IMR-90 (cell line): ENCODE results near the gene GRAMD4. TPM values are rescaled to one million over a fixed set of nuclear protein-coding genes. Genes with fewer than 3 reads are reported as not detected.

ENCODE experiments used
- ATAC-seq: fragments of 200-7000 bp; cut with Tn5 transposase; 2 replicates; pipeline ENCODE4 v1.9.1; 2020; ENCODE audit warnings: low read depth, mild to moderate bottlenecking, moderate library complexity
- BruUV-seq: library from RNA; stranded (reverse); fragments of 400-500 nt; replicated peaks from 2 replicates; lab custom pipeline; 2021; lab: Mats Ljungman, UMichigan
- CTCF ChIA-PET: fragments of 300-600 bp; formaldehyde crosslinking; extraction: SDS; loops from one replicate; lab custom pipeline; 2021; ENCODE audit warnings: antibody characterized with exemption; lab: Yijun Ruan, JAX
- POLR2A ChIA-PET: fragments of 300-600 bp; sonication (Branson Sonifier 250); formaldehyde crosslinking; loops from one replicate; lab custom pipeline; 2022; ENCODE audit warnings: antibody characterized with exemption; ENCODE audit not compliant: unreplicated experiment; lab: Charles Lee
- DNase-seq: peaks from one replicate; pipeline ENCODE4 v3.0.0; 2013
- H2AFZ ChIP-seq: replicated peaks from 2 replicates; pipeline ENCODE3; 2013; ENCODE audit warnings: low read length, mild to moderate bottlenecking; ENCODE audit not compliant: poor library complexity
- H2AK5ac ChIP-seq: 2 replicates; pipeline ENCODE4 v1.6.1; 2013; ENCODE audit warnings: low read depth, low read length, inconsistent platforms
- H2AK9ac ChIP-seq: replicated peaks from 2 replicates; pipeline ENCODE3; 2013; ENCODE audit warnings: mild to moderate bottlenecking, low read depth, low read length, moderate library complexity; ENCODE audit not compliant: poor library complexity
- H2BK120ac ChIP-seq: 2 replicates; pipeline ENCODE4 v1.6.1; 2013; ENCODE audit warnings: low read depth, low read length, inconsistent platforms
- H2BK15ac ChIP-seq: 3 replicates; pipeline ENCODE4 v1.6.1; 2013; ENCODE audit warnings: low read depth, low read length, inconsistent platforms
- H2BK20ac ChIP-seq: 2 replicates; pipeline ENCODE4 v1.6.1; 2013; ENCODE audit warnings: low read depth, mild to moderate bottlenecking, inconsistent platforms, low read length, moderate library complexity
- H2BK5ac ChIP-seq: 2 replicates; pipeline ENCODE4 v1.6.1; 2013; ENCODE audit warnings: mild to moderate bottlenecking, low read depth, low read length, inconsistent platforms; ENCODE audit not compliant: poor library complexity, severe bottlenecking
- H3K14ac ChIP-seq: replicated peaks from 2 replicates; pipeline ENCODE4 v1.6.1; 2013; ENCODE audit warnings: low read depth, low read length, inconsistent platforms
- H3K18ac ChIP-seq: 2 replicates; pipeline ENCODE4 v1.6.1; 2013; ENCODE audit warnings: low read depth, low read length, control low read depth
- H3K23ac ChIP-seq: 2 replicates; pipeline ENCODE4 v1.6.1; 2013; ENCODE audit warnings: low read depth, low read length, inconsistent platforms
- H3K27ac ChIP-seq: 2 replicates; pipeline ENCODE4 v1.5.1; 2013; ENCODE audit warnings: mild to moderate bottlenecking, control low read depth, low read length; ENCODE audit not compliant: insufficient read depth
- H3K27me3 ChIP-seq: 2 replicates; pipeline ENCODE4 v1.6.1; 2013; ENCODE audit warnings: low read length; ENCODE audit not compliant: control insufficient read depth, insufficient read depth
- H3K36me3 ChIP-seq: 2 replicates; pipeline ENCODE4 v1.6.1; 2013; ENCODE audit warnings: low read length, mixed read lengths; ENCODE audit not compliant: control insufficient read depth, insufficient read depth
- H3K4ac ChIP-seq: 2 replicates; pipeline ENCODE4 v1.6.1; 2013; ENCODE audit warnings: low read depth, low read length, inconsistent platforms
- H3K4me1 ChIP-seq: 2 replicates; pipeline ENCODE4 v1.6.1; 2013; ENCODE audit warnings: low read length, mixed read lengths; ENCODE audit not compliant: control insufficient read depth, insufficient read depth
- H3K4me2 ChIP-seq: 2 replicates; pipeline ENCODE4 v1.6.1; 2013; ENCODE audit warnings: low read depth, mild to moderate bottlenecking, control low read depth, low read length, moderate library complexity
- H3K4me3 ChIP-seq: 2 replicates; pipeline ENCODE4 v1.5.1; 2013; ENCODE audit warnings: low read depth, mild to moderate bottlenecking, control low read depth, low read length, moderate library complexity; ENCODE audit not compliant: insufficient read depth
- H3K56ac ChIP-seq: 2 replicates; pipeline ENCODE4 v1.6.1; 2013; ENCODE audit warnings: low read length, inconsistent platforms; ENCODE audit not compliant: insufficient read depth; ENCODE audit errors: extremely low read depth
- H3K79me1 ChIP-seq, 2 experiments: 2 replicates each; pipeline ENCODE4 v1.6.1; 2013; ENCODE audit warnings: low read length in 2 of 2, inconsistent platforms in 1 of 2, low read depth in 1 of 2
- H3K9ac ChIP-seq: 2 replicates; pipeline ENCODE4 v1.6.1; 2013; ENCODE audit warnings: low read depth, low read length, control low read depth
- H3K9me1 ChIP-seq: 2 replicates; pipeline ENCODE4 v1.6.1; 2013; ENCODE audit warnings: low read length, inconsistent platforms; ENCODE audit not compliant: insufficient read depth
- H3K9me3 ChIP-seq: 2 replicates; pipeline ENCODE4 v1.6.1; 2013; ENCODE audit warnings: low read length; ENCODE audit not compliant: control insufficient read depth, insufficient read depth
- H4K20me1 ChIP-seq: 2 replicates; pipeline ENCODE4 v1.6.1; 2013; ENCODE audit warnings: low read length, inconsistent platforms; ENCODE audit not compliant: insufficient read depth
- H4K5ac ChIP-seq: 2 replicates; pipeline ENCODE4 v1.6.1; 2013; ENCODE audit warnings: mild to moderate bottlenecking, low read depth, low read length, control low read depth
- H4K8ac ChIP-seq, 2 experiments: 2 replicates each; pipeline ENCODE4 v1.6.1; 2013; ENCODE audit warnings: low read depth in 2 of 2, low read length in 2 of 2, control low read depth in 1 of 2, inconsistent platforms in 1 of 2
- H4K91ac ChIP-seq: 2 replicates; pipeline ENCODE4 v1.6.1; 2013; ENCODE audit warnings: low read depth, low read length, inconsistent platforms; ENCODE audit not compliant: insufficient read depth
- CHD1 ChIP-seq: IDR thresholded peaks from 2 replicates; pipeline ENCODE4 v1.6.1; 2012; ENCODE audit warnings: low read depth, low read length, improper control_type of control experiment
- FOS ChIP-seq: fragments of 150-350 bp; IDR thresholded peaks from 2 replicates; pipeline ENCODE4 v1.6.1; 2016; ENCODE audit warnings: low read depth, low read length
- MAFK ChIP-seq: IDR thresholded peaks from 2 replicates; pipeline ENCODE4 v1.6.1; 2012; ENCODE audit warnings: low read depth, low read length, improper control_type of control experiment
- NFE2L2 ChIP-seq: fragments of 150-350 bp; IDR thresholded peaks from 2 replicates; pipeline ENCODE4 v1.6.1; 2016; ENCODE audit warnings: low read depth, mild to moderate bottlenecking, low read length
- RAD21 ChIP-seq: IDR thresholded peaks from 2 replicates; pipeline ENCODE4 v1.6.1; 2012; ENCODE audit warnings: low read length, improper control_type of control experiment
- RFX5 ChIP-seq: IDR thresholded peaks from 2 replicates; pipeline ENCODE4 v1.8.0; 2012; ENCODE audit warnings: low read depth, mild to moderate bottlenecking, low read length, moderate library complexity
- WGBS, 2 experiments: methylation state at CpG; one replicate each; pipeline versions ENCODE4 v1.1.5 to v1.1.7; 2013; ENCODE audit warnings: missing lambda C conversion rate in 2 of 2; ENCODE audit not compliant: insufficient read length in 1 of 2; ENCODE audit errors: extremely low coverage in 2 of 2; 5-methylcytosine and 5-hydroxymethylcytosine counted together
- dilution Hi-C: fragments of 300-500 bp; cut with HindIII; formaldehyde crosslinking; loops from one replicate; pipeline ENCODE4 v1.14.3; 2018; ENCODE audit warnings: low sequenced_read_pairs; ENCODE audit not compliant: unreplicated experiment
- in situ Hi-C: fragments of 300-500 bp; cut with MboI; formaldehyde crosslinking; loops from 3 replicates; pipeline ENCODE4 v1.14.3; 2019; ENCODE audit warnings: low sequenced_read_pairs, inconsistent platforms, mixed read lengths
- intact Hi-C: fragments of 100-400 bp; cut with micrococcal nuclease; formaldehyde crosslinking; loops from 2 replicates; pipeline ENCODE4 v1.10.0; 2022
- polyA plus RNA-seq, 3 experiments: library from polyadenylated mRNA; depleted of rRNA; stranded (reverse); fragments of >200 nt; gene quantifications; 2 replicates each; pipeline ENCODE4 v1.2.3, GENCODE V29; 2012; ENCODE audit warnings: low replicate concordance in 1 of 3
- total RNA-seq: library from RNA; depleted of rRNA; stranded (reverse); fragments of >200 nt; gene quantifications from 2 replicates; pipeline ENCODE4 v1.2.3, GENCODE V29; 2012
- TF ChIP-seq, protein P1 (sequence below): conservative IDR thresholded peaks from 2 replicates; pipeline ENCODE4 v1.5.1; 2012; ENCODE audit warnings: mild to moderate bottlenecking, low read depth, low read length, improper control_type of control experiment

The GRAMD4 gene
- total and polyA plus RNA-seq, 2 of the 4 experiments (the other 2 are of a cell fraction), result 2.7 to 5.8 TPM

DNA sequence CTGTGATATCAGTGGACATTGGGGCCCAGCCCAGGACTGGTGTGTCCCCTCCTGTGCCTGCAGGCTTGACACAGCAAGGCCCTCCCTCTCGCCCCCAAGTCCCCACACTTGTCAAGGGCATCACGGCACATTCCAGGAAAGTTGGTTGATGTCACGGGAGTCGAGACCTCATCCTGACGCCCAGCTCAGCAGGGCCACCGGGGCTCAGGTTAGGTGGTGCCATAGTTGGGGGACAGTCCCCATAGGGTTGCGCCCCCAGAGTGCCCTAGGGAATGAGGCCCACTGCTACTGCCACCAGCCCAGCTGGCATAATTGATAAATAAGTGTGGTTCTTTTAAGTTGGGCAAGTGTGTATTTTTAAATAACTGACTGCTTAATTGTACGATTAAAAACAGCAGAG lies 28.3 kb upstream of the GRAMD4 start:
- ATAC-seq, result no peak
- H3K4me2 ChIP-seq, result no peak overlapping the region; the same call in 1 of the 2 replicates

More for the DNA sequence above, 28.3 kb upstream of the GRAMD4 start:
- H4K5ac ChIP-seq, result no peak overlapping the region
- peak overlapping the region; percentile 19 for H2AFZ ChIP-seq
- no TSS peak for BruUV-seq
- peaks cover 5% of the 10 kb centered on the region for H3K4me1 ChIP-seq
- intact Hi-C loops (no loop called here), in situ Hi-C loops (no loop called here), dilution Hi-C loops (no loop called here)
- peaks cover 1% of the 10 kb centered on the region; the same call in 1 of the 2 replicates for H3K36me3 ChIP-seq
- ChIA-PET POLR2A (no interaction called here), CTCF (no interaction called here)
- no peak overlapping the region for H2BK15ac ChIP-seq
- no peak overlapping the region for H3K56ac ChIP-seq
- H2BK120ac ChIP-seq, result no peak overlapping the region
- no peaks in the 10 kb centered on the region for H3K9me3 ChIP-seq
- no peaks in the 10 kb centered on the region; a peak in 1 of 4 replicates for H3K79me1 ChIP-seq
- no peak overlapping the region for H2BK20ac ChIP-seq
- H2AK9ac ChIP-seq, result no peak overlapping the region
- no peak for DNase-seq
- H3K27me3 ChIP-seq, result no peaks in the 10 kb centered on the region; the same call in 1 of the 2 replicates
- WGBS, 2 experiments, result no CpG with 5 or more reads among the region's 8 CpGs
- H3K18ac ChIP-seq, result no peak overlapping the region
- no peak overlapping the region; the same call in 1 of the 2 replicates for H3K27ac ChIP-seq
- TF ChIP-seq CHD1 (no peak), FOS (no peak), MAFK (no peak), RFX5 (no peak), RAD21 (no peak), NFE2L2 (no peak)
- TF ChIP-seq, protein P1, sequence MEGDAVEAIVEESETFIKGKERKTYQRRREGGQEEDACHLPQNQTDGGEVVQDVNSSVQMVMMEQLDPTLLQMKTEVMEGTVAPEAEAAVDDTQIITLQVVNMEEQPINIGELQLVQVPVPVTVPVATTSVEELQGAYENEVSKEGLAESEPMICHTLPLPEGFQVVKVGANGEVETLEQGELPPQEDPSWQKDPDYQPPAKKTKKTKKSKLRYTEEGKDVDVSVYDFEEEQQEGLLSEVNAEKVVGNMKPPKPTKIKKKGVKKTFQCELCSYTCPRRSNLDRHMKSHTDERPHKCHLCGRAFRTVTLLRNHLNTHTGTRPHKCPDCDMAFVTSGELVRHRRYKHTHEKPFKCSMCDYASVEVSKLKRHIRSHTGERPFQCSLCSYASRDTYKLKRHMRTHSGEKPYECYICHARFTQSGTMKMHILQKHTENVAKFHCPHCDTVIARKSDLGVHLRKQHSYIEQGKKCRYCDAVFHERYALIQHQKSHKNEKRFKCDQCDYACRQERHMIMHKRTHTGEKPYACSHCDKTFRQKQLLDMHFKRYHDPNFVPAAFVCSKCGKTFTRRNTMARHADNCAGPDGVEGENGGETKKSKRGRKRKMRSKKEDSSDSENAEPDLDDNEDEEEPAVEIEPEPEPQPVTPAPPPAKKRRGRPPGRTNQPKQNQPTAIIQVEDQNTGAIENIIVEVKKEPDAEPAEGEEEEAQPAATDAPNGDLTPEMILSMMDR, result no peak
- H3K9ac ChIP-seq, result no peak overlapping the region
- H4K91ac ChIP-seq, result no peak overlapping the region
- no peak overlapping the region for H3K4ac ChIP-seq
- H3K4me3 ChIP-seq, result no peak overlapping the region
- no peak overlapping the region for H2BK5ac ChIP-seq
- peak overlapping the region; percentile 4; the same call in 1 of the 2 replicates for H2AK5ac ChIP-seq
- no peak overlapping the region for H4K8ac ChIP-seq
- no peak overlapping the region for H3K23ac ChIP-seq
- H4K20me1 ChIP-seq, result peaks cover 25% of the 10 kb centered on the region
- H3K14ac ChIP-seq, result no peak overlapping the region
- H3K9me1 ChIP-seq, result no peaks in the 10 kb centered on the region
